GM20000 (cell line): ENCODE measurements around the gene SENP8.
"Not testable (repeated sequence)": the region's sequence is repeated elsewhere in the genome, so short reads cannot be mapped to it uniquely, and the experiment has no call there.

Source experiments
- DNase-seq: peaks from one replicate; pipeline ENCODE4 v3.0.0; 2012; ENCODE audit warnings: low spot score
- TF ChIP-seq, protein P1 (sequence below): IDR thresholded peaks from 2 replicates; pipeline ENCODE4 v1.5.1; 2012; ENCODE audit warnings: mild to moderate bottlenecking, control low read depth; ENCODE audit errors: extremely low read depth, missing control alignments

The SENP8 gene

DNA sequence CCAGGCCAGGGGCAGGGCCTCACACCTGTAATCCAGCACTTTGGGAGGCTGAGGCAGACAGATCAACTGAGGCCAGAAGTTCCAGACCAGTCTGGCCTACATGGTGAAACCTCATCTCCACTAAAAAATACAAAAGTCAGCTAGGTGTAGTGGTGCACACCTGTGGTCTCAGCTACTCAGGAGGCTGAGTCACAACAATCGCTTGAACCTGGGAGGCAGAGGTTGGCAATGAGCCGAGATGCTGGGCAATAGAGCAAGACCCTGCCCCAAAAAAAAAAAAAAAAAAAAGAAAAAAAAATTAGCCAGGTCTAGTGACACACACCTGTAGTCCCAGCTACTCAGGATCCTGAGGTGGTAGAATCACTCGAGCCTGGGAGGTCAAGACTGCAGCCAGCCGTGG is 19.0 kb upstream of the SENP8 start:
- TF ChIP-seq, protein P1, sequence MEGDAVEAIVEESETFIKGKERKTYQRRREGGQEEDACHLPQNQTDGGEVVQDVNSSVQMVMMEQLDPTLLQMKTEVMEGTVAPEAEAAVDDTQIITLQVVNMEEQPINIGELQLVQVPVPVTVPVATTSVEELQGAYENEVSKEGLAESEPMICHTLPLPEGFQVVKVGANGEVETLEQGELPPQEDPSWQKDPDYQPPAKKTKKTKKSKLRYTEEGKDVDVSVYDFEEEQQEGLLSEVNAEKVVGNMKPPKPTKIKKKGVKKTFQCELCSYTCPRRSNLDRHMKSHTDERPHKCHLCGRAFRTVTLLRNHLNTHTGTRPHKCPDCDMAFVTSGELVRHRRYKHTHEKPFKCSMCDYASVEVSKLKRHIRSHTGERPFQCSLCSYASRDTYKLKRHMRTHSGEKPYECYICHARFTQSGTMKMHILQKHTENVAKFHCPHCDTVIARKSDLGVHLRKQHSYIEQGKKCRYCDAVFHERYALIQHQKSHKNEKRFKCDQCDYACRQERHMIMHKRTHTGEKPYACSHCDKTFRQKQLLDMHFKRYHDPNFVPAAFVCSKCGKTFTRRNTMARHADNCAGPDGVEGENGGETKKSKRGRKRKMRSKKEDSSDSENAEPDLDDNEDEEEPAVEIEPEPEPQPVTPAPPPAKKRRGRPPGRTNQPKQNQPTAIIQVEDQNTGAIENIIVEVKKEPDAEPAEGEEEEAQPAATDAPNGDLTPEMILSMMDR: no peak
- no peak for DNase-seq

DNA sequence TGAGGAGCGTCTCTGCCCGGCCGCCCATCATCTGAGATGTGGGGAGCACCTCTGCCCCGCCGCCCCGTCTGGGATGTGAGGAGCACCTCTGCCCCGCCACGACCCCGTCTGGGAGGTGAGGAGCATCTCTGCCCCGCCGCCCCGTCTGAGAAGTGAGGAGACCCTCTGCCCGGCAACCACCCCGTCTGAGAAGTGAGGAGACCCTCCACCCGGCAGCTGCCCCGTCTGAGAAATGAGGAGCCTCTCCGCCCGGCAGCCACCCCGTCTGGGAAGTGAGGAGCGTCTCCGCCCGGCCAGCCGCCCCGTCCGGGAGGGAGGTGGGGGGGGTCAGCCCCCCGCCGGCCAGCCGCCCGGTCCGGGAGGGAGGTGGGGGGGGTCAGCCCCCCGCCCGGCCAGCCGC is 17.7 kb upstream of the SENP8 start:
- not testable (repeated sequence) for DNase-seq

DNA sequence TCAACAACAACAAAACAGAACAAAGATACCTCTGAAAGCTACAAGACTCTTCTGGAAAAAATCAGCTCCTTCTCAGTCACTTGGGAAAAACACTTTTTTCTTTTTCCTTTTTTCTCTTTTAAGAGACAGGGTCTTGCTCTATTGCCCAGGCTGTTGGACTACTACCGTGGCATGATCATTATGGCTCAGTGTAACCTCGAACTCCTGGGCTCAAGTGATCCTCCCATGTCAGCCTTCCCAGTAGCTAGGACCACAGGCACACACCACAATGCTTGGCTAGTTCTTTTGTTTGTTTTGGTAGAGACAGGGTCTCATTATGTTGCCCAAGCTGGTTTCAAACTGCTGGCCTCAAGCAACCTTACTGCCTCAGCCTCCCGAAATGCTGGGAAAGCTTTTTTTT is 13.1 kb upstream of the SENP8 start:
- TF ChIP-seq, protein P1: no peak

DNA sequence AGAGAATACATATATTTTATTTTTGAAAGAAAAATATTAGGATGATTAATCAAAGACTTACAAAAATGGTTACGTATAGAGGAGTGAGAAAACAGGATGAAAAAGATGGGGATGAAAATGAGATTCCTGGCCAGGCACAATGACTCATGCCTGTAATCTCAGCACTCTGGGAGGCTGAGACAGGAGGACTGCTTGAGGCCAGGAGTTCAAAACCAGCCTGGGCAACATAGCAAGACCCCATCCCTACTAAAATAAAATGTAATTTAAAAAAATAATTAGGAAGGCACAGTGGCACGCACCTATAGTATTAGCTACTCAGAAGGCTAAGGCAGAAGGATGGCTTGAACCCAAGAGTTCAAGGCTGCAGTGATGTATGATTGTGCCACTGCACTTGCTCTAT is 12.1 kb upstream of the SENP8 start:
- TF ChIP-seq, protein P1: no peak
- no peak for DNase-seq

More for the DNA sequence above, 13.1 kb upstream of the SENP8 start:
- no peak for DNase-seq

DNA sequence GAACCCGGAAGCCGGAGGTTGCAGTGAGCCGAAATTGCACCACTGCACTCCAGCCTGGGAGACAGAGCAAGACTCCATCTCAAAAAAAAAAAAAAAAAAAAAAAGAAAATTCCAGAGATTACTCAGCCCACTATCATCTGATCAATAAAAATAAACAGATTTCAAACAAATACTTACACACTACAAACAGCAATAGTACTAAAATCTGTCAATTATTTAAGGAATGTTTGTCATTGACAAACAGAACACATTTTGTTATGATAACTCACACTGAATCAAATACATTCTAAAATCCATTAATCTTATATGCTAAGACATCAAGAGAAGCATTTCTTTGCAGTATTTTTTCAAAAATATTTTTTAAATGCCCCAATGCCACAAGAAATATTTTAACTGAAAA is 7.8 kb upstream of the SENP8 start:
- no peak for DNase-seq
- TF ChIP-seq, protein P1: no peak

DNA sequence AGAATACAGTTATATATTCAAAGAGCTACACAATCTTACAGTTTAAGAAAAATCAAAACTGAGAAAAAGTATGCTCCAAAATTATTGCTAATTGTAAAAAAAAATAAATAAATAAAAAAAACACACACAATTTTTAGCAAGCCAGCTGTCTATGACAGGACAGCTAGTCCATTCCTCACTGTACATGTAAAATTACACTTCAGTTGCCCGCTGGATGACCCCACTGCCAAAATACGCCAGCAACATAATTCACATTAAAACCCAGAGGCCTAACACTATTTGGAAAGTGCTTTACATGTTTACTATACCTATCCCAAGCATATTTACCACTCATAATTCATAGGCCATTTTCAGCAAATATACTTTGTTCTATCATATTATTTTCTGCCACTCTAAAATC is 6.1 kb upstream of the SENP8 start:
- no peak for DNase-seq
- TF ChIP-seq, protein P1: no peak

DNA sequence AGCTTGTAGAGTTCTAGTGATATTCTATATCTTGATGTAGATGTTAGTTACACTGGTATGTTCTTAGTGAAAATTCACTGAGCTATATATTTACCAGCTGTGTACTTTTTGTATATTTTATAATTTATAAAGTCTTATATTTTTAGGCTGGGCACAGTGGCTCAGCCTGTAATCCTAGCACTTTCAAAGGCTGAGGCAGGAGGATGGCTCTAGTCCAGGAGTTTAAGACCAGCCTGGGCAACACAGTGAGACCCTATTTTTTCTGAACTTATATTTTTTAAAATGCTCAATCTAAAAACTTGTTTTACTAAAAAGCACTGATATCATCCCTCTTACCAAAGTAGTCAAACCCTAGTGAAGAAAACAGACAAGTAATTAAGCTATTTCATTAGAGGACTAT is 5.4 kb upstream of the SENP8 start:
- no peak for DNase-seq
- TF ChIP-seq, protein P1: no peak

DNA sequence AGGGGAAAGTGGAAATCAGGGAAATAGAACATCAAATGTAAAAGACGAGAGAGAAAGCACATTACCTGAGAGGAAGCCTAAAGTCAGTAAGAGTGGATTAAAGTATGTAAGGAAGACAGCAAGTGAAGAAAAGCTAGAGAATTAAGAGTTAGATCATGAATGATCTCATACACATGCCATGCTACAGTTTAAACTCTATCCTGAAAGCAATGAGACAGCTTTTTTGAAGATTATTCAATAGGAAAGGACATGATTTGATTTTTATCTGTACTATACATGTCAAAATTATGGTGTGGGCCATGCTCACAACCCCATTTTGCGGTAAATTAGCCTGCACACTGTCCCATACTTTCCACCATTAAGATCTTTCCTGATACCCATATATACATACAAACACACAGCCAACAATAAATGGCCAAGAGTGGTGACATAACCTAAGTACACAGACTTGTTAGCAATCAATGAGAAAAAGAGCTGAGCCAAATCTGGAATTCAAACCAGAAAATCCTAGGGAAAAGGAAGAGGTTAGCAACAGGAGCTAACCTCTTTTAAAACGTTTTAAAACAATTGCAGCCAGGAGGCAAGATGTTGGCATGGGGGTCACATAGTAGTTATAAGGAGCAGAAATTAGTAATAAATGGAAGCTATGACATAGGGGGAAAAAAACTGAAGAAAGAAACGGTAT is 4.7 kb upstream of the SENP8 start:
- no peak for DNase-seq
- TF ChIP-seq, protein P1: no peak
